GM12865 (cell line): ENCODE measurements around the gene ATP9A.
"Not testable (repeated sequence)": the region's sequence is repeated elsewhere in the genome, so short reads cannot be mapped to it uniquely, and the experiment has no call there.

Source experiments
- DNase-seq: peaks from one replicate; pipeline ENCODE4 v3.0.0; 2010; ENCODE audit warnings: low read depth
- H3K4me3 ChIP-seq: 2 replicates; pipeline ENCODE4 v1.5.1; 2011; ENCODE audit warnings: mild to moderate bottlenecking, low read depth, low read length, control low read depth
- TF ChIP-seq, protein P1 (sequence below): IDR thresholded peaks from 2 replicates; pipeline ENCODE4 v1.5.1; 2011; ENCODE audit warnings: low read length, control low read depth, low read depth, inconsistent platforms; ENCODE audit not compliant: insufficient read depth; ENCODE audit errors: missing control alignments

The ATP9A gene

DNA sequence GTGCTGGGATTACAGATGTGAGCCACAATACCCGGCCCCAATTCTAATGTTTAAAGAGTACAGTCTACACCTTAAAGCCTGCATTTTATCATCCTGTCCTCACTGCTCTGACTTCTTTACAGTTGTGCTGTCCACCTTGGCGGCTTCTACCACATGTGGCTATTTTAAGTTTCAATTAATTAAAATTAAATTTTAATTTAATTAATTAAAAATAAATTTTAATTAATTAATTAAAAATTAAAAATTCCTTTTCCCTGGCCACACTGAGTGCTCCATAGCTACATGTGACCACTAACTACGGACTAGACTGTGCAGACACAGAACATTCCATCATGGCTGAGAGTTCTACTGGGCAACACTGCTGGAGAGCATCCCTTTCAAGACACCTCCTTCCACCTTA is 27.4 kb downstream of the ATP9A start:
- TF ChIP-seq, protein P1, sequence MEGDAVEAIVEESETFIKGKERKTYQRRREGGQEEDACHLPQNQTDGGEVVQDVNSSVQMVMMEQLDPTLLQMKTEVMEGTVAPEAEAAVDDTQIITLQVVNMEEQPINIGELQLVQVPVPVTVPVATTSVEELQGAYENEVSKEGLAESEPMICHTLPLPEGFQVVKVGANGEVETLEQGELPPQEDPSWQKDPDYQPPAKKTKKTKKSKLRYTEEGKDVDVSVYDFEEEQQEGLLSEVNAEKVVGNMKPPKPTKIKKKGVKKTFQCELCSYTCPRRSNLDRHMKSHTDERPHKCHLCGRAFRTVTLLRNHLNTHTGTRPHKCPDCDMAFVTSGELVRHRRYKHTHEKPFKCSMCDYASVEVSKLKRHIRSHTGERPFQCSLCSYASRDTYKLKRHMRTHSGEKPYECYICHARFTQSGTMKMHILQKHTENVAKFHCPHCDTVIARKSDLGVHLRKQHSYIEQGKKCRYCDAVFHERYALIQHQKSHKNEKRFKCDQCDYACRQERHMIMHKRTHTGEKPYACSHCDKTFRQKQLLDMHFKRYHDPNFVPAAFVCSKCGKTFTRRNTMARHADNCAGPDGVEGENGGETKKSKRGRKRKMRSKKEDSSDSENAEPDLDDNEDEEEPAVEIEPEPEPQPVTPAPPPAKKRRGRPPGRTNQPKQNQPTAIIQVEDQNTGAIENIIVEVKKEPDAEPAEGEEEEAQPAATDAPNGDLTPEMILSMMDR = no peak
- DNase-seq = no peak
- no peak overlapping the region for H3K4me3 ChIP-seq

DNA sequence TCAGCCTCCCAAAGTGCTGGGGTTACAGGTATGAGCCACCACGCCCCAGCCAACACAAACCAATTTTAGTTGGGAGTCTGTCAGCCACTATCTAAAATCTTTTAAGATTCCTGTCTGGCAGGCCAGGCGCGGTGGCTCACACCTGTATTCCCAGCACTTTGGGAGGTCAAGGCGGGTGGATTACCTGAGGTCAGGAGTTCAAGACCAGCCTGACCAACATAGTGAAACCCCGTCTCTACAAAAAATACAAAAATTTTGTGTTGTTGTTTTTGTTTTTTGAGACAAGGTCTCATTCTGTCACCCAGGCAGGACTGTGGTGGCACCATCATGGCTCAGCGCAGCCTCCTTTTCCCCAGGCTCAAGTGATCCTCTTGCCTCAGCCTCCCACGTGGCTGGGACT is 27.9 kb downstream of the ATP9A start:
- DNase-seq, H3K4me3 ChIP-seq: not testable (repeated sequence)

DNA sequence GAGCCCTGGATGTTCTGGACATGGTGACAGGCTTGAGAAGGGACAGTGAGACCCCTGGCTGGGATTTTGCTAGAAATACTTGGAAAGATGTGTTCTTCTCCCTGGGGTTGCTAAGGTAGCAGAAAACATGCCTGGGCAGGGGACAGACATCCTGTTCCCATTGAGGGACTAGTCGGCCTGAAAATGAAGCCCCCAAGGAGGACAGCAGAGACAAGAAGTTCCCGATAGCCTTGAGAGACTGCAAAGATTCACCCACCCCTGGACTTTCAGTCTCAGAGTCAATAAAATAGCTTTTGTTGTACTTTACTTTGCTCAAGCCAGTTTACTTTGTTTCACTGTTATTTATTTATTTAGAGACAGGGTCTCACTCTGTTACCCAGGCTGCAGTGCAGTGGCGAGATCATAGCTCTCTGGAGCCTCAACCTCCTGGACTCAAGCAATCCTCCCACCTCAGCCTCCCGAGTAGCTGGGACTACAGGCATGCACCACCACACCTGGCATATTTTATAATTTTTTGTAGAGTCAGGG is 28.4 kb downstream of the ATP9A start:
- DNase-seq = no peak
- TF ChIP-seq, protein P1 = no peak
- H3K4me3 ChIP-seq = no peak overlapping the region

DNA sequence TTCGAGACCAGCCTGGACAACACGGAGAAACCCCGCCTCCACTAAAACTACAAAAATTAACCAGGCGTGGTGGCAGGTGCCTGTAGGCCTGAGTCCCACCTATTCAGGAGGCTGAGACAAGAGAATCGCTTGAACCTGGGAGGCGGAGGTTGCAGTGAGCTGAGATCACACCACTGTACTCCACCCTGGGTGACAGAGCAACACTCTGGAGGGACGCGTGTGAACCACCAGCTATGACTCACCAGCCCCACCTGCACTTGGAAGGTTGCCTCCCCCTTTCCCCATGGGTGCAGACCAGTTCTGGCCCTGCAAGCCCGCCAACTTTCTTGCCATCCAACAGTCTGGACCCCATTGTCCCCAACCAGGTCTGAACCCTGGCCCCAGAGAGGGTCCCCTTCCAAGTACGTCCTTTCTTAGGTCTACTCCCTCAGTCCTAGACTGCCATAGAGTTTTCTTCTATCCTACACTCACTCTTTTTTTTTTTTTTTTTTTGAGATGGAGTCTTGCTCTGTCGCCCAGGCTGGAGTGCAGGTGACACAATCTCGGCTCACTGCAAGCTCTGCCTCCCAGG is 29.2 kb downstream of the ATP9A start:
- no peak for DNase-seq
- TF ChIP-seq, protein P1 = no peak
- no peak overlapping the region for H3K4me3 ChIP-seq

DNA sequence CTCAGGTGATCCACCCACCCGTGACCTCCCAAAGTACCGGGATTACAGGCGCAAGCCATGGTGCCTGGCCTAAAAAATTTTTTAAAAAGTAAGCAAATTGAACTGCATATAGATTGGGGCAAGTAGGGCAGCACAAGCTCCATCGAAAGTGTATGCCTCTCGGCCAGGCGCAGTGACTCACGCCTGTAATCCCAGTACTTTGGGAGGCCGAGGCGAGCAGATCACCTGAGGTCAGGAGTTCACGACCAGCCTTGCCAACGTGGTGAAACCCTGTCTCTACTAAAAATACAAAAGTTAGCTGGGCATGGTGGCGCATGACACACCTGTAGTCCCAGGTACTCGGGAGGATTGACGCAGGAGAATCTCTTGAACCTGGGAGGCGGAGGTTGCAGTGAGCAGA is 29.9 kb downstream of the ATP9A start:
- not testable (repeated sequence) for H3K4me3 ChIP-seq, DNase-seq

DNA sequence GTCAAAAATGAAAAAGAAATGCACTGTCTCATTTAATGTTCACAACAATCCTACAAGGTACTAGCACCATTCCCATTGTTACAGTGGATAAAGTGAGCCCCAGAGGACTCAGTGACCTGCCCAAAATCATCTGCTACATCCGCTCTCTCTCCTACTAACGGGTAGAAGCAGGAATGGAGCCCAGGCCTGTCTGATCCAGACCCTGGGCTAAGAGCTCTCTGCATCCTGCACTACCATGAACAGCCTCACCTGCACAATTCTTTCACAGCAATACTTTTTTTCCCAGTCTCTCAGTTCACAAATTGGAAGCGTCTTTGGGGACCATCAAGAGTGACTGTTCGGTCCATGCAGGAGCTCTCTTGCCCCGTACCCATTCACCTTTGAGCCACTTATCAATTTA is 31.2 kb downstream of the ATP9A start:
- TF ChIP-seq, protein P1 = no peak
- DNase-seq = no peak
- no peak overlapping the region for H3K4me3 ChIP-seq

DNA sequence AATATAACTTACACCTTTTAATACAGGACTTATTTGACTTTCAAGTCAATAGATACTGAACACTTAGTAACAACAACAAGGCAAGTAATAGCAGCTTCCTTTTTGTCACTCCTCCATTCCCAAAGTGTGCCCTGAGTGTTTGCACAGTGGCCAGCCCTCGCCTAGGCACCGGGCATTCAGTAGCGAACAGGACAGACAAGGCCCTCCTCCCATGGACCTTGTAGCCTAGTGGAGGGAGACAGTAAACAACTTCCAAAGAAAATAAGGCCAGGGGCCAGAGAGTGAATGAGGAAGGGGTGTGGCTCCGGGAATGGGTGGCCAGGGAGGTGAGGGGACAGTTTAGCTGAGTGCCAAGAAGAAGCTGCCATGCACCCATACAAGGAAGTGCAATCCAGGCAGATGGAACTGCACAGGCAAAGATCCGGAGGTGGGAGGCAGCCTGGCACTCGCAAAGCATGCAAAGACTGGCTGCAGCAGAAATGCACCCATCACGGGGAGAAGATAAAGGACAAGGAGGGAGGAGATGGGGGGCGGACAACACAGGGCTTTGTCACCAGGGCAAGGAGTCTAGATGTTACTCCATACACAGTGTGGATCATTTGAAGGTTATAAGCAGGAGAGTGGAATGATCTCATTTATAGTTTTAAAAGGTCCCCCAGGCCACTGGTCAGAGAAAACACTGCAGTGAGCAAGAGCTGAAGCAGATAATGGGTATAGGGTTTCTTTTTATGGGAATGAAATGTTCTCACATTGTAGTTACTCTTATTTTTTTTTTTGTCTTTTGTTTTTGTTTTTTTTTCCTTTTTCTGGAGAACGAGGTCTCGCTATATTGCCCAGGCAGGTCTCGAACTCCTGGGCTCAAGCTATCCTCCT is 32.2 kb downstream of the ATP9A start:
- H3K4me3 ChIP-seq = no peak overlapping the region
- TF ChIP-seq, protein P1 = no peak
- DNase-seq = no peak
